HCT116 (cell line): ENCODE results near the gene SIL1. TPM values are rescaled to one million over a fixed set of nuclear protein-coding genes. Genes with fewer than 3 reads are reported as not detected.

Experiments used
- ATAC-seq: fragments of 200-7000 bp; cut with Tn5 transposase; 2 replicates; pipeline ENCODE4 v1.9.1; 2020; ENCODE audit warnings: mild to moderate bottlenecking, moderate library complexity
- BruUV-seq: library from RNA; stranded (reverse); fragments of 400-500 nt; replicated peaks from 2 replicates; lab custom pipeline; 2021; lab: Mats Ljungman, UMichigan
- CTCF ChIA-PET: fragments of 300-600 bp; sonication (Branson Sonifier 250); formaldehyde crosslinking; loops from one replicate; lab custom pipeline; 2021; ENCODE audit warnings: antibody characterized with exemption; lab: Charles Lee
- POLR2A ChIA-PET: fragments of 300-600, 350-600 bp; sonication (Branson Sonifier 250); formaldehyde crosslinking; loops from one replicate; lab custom pipeline; 2021; ENCODE audit warnings: antibody characterized with exemption; lab: Charles Lee
- RAD21 ChIA-PET, 2 experiments: fragments of 300-600 bp; sonication (Branson Sonifier 250); formaldehyde crosslinking; loops; one replicate each; lab custom pipeline; 2023; ENCODE audit warnings: low total read pairs in 2 of 2; ENCODE audit not compliant: uncharacterized antibody in 2 of 2, unreplicated experiment in 2 of 2, low non-redundant PET in 1 of 2; lab: Charles Lee
- DNase-seq: peaks from one replicate; pipeline ENCODE4 v3.0.0-alpha.2; 2010; ENCODE audit warnings: low read depth, low spot score
- H2AFZ ChIP-seq: fragments of 200-600 bp; shearing (Covaris generic), sonication (generic); 2 replicates; pipeline ENCODE4 v1.6.1; 2017; ENCODE audit warnings: low read depth, mixed run types, mixed read lengths, antibody characterized with exemption, low read length; ENCODE audit not compliant: poor library complexity, severe bottlenecking
- H3K27ac ChIP-seq: 2 replicates; pipeline ENCODE4 v1.5.1; 2012; ENCODE audit warnings: low read depth, low read length
- H3K27me3 ChIP-seq: fragments of 200-600 bp; sonication (generic); 2 replicates; pipeline ENCODE4 v1.6.1; 2016; ENCODE audit warnings: mixed run types, low read length, mixed read lengths; ENCODE audit not compliant: insufficient read depth
- H3K36me3 ChIP-seq, 2 experiments: fragments of 200-500 bp in 1 of 2; fragments of 200-600 bp in 1 of 2; sonication (Bioruptor generic) in 1 of 2; sonication (generic) in 1 of 2; 2 replicates each; pipeline versions ENCODE4 v1.5.1 to v1.6.1; 2014 to 2016; ENCODE audit warnings: low read length in 2 of 2, inconsistent platforms in 1 of 2, mixed read lengths in 1 of 2, mixed run types in 1 of 2; ENCODE audit not compliant: insufficient read depth in 2 of 2, control insufficient read depth in 1 of 2
- H3K4me1 ChIP-seq, 2 experiments: fragments of 200-600 bp in 1 of 2; sonication (generic) in 1 of 2; 2 replicates each; pipeline versions ENCODE4 v1.5.1 to v1.6.1; 2012 to 2017; ENCODE audit warnings: low read length in 2 of 2, inconsistent platforms in 1 of 2, mild to moderate bottlenecking in 1 of 2, mixed read lengths in 1 of 2, mixed run types in 1 of 2, moderate library complexity in 1 of 2; ENCODE audit not compliant: insufficient read depth in 2 of 2, control insufficient read depth in 1 of 2
- H3K4me2 ChIP-seq: fragments of 200-600 bp; sonication (generic); 2 replicates; pipeline ENCODE4 v1.6.1; 2017; ENCODE audit warnings: mixed run types, low read length, mixed read lengths
- H3K4me3 ChIP-seq, 2 experiments: fragments of 200-600 bp in 1 of 2; sonication (generic) in 1 of 2; replicated peaks in 1 of 2; 2 replicates each; pipeline ENCODE4 v1.5.1; 2011 to 2016; ENCODE audit warnings: low read length in 2 of 2, control low read depth in 1 of 2, low read depth in 1 of 2, mild to moderate bottlenecking in 1 of 2, mixed read lengths in 1 of 2, mixed run types in 1 of 2
- H3K79me2 ChIP-seq: fragments of 200-600 bp; sonication (generic); 2 replicates; pipeline ENCODE4 v1.6.1; 2017; ENCODE audit warnings: mild to moderate bottlenecking, mixed run types, low read length, moderate library complexity, mixed read lengths; ENCODE audit not compliant: insufficient read depth
- H3K9ac ChIP-seq: fragments of 200-600 bp; sonication (generic); 2 replicates; pipeline ENCODE4 v1.6.1; 2016; ENCODE audit warnings: low read length, mixed read lengths
- H3K9me2 ChIP-seq: fragments of 200-600 bp; sonication (generic), shearing (Covaris generic); 2 replicates; pipeline ENCODE4 v1.6.1; 2017; ENCODE audit warnings: mixed run types, mild to moderate bottlenecking, moderate library complexity; ENCODE audit not compliant: insufficient read depth
- H3K9me3 ChIP-seq, 2 experiments: fragments of 200-500 bp in 1 of 2; fragments of 200-600 bp in 1 of 2; sonication (Bioruptor generic) in 1 of 2; sonication (generic) in 1 of 2; 2 replicates each; pipeline ENCODE4 v1.6.1; 2014 to 2017; ENCODE audit warnings: low read length in 2 of 2, mixed read lengths in 2 of 2, inconsistent platforms in 1 of 2, low read depth in 1 of 2, mild to moderate bottlenecking in 1 of 2, mixed run types in 1 of 2, moderate library complexity in 1 of 2; ENCODE audit not compliant: control insufficient read depth in 1 of 2, insufficient read depth in 1 of 2
- H4K20me1 ChIP-seq: fragments of 200-600 bp; sonication (generic), shearing (Covaris generic); 2 replicates; pipeline ENCODE4 v1.6.1; 2017; ENCODE audit warnings: mixed run types, mild to moderate bottlenecking, moderate library complexity; ENCODE audit not compliant: insufficient read depth
- CBX3 ChIP-seq: IDR thresholded peaks from 2 replicates; pipeline ENCODE4 v1.6.1; 2012; ENCODE audit warnings: low read depth
- CEBPB ChIP-seq: IDR thresholded peaks from 2 replicates; pipeline ENCODE4 v1.6.1; 2012; ENCODE audit warnings: low read depth
- CTCF ChIP-seq, 3 experiments: fragments of 200-600 bp in 1 of 3; sonication (generic) in 1 of 3; IDR thresholded peaks in 2 of 3; conservative IDR thresholded peaks in 1 of 3; 2 replicates each; pipeline ENCODE4 v1.5.1; 2012 to 2017; ENCODE audit warnings: low read depth in 2 of 3, low read length in 2 of 3, antibody characterized with exemption in 1 of 3, borderline replicate concordance in 1 of 3, control low read depth in 1 of 3, mild to moderate bottlenecking in 1 of 3, mixed read lengths in 1 of 3, mixed run types in 1 of 3, moderate library complexity in 1 of 3; ENCODE audit not compliant: insufficient read depth in 1 of 3
- ELF1 ChIP-seq: IDR thresholded peaks from 2 replicates; pipeline ENCODE4 v1.6.1; 2012; ENCODE audit warnings: low read depth, borderline replicate concordance
- EZH2phosphoT487 ChIP-seq: fragments of 200-600 bp; IDR thresholded peaks from 2 replicates; pipeline ENCODE4 v1.6.1; 2018; ENCODE audit warnings: antibody characterized with exemption, borderline replicate concordance
- FOSL1 ChIP-seq: IDR thresholded peaks from 2 replicates; pipeline ENCODE4 v1.6.1; 2012; ENCODE audit warnings: low read depth
- JUND ChIP-seq: IDR thresholded peaks from 2 replicates; pipeline ENCODE4 v1.6.1; 2012
- POLR2AphosphoS5 ChIP-seq: IDR thresholded peaks from 2 replicates; pipeline ENCODE4 v1.6.1; 2011; ENCODE audit warnings: mild to moderate bottlenecking, low read depth, low read length, moderate library complexity
- RAD21 ChIP-seq: IDR thresholded peaks from 2 replicates; pipeline ENCODE4 v1.6.1; 2012; ENCODE audit warnings: low read depth, mild to moderate bottlenecking
- REST ChIP-seq: IDR thresholded peaks from 2 replicates; pipeline ENCODE4 v1.6.1; 2012; ENCODE audit warnings: low read depth
- SIN3A ChIP-seq: IDR thresholded peaks from 2 replicates; pipeline ENCODE4 v1.6.1; 2012; ENCODE audit warnings: low read depth
- SRF ChIP-seq: IDR thresholded peaks from 2 replicates; pipeline ENCODE4 v1.6.1; 2012; ENCODE audit warnings: low read depth
- YY1 ChIP-seq: IDR thresholded peaks from 2 replicates; pipeline ENCODE4 v1.6.1; 2011; ENCODE audit warnings: low read length, low read depth, moderate library complexity, mild to moderate bottlenecking; ENCODE audit not compliant: insufficient replicate concordance; ENCODE audit errors: extremely low read depth
- ZNF274 ChIP-seq: fragments of 200-500 bp; sonication (Bioruptor generic); IDR thresholded peaks from 2 replicates; pipeline ENCODE4 v1.6.1; 2014; ENCODE audit warnings: mild to moderate bottlenecking, low read depth, low read length, inconsistent platforms
- intact Hi-C: fragments of 100-400 bp; cut with micrococcal nuclease; formaldehyde crosslinking; loops from 2 replicates; pipeline ENCODE4 v1.10.0; 2022
- total RNA-seq: library from RNA; stranded (reverse); gene quantifications from one replicate; pipeline ENCODE4 v1.2.1, GENCODE V29; 2021; ENCODE audit not compliant: unreplicated experiment

Gene SIL1
- total RNA-seq, 1 experiment from 2014 or later = 34.0 TPM

- Histone ChIP-seq H2AFZ (no peak overlapping the region), H4K20me1 (no peaks in the 10 kb centered on the region), H3K9ac (no peak overlapping the region), H3K36me3 (no peaks in the 10 kb centered on the region), H3K9me3 (no peaks in the 10 kb centered on the region), H3K4me1 (peaks cover 11 to 28% of the 10 kb centered on the region in 2 experiments; a peak in 3 of 4 replicates), H3K79me2 (no peaks in the 10 kb centered on the region), H3K4me3 (no peak overlapping the region), H3K4me2 (no peak overlapping the region), H3K27ac (no peak overlapping the region), H3K9me2 (no peaks in the 10 kb centered on the region), H3K27me3 (no peaks in the 10 kb centered on the region)
- ChIA-PET POLR2A (no interaction called here), RAD21 (no interaction called here), CTCF (no interaction called here)
- intact Hi-C loops = no loop called here
- no peak for TF ChIP-seq YY1
- TF ChIP-seq EZH2phosphoT487 = no peak
- TF ChIP-seq SIN3A = no peak
- TF ChIP-seq CBX3 = no peak
- TF ChIP-seq ELF1 = no peak
- TF ChIP-seq RAD21 = no peak
- no peak for TF ChIP-seq SRF
- TF ChIP-seq CTCF (IDR thresholded peaks at IDR 0.05 in 2 of 3, conservative IDR thresholded peaks at IDR 0.05 in 1 of 3; ENCODE audit: borderline replicate concordance in 1 of 3, insufficient read depth in 1 of 3, low read depth in 2 of 3, low read length in 2 of 3) = no peak
- no peak for TF ChIP-seq CEBPB
- TF ChIP-seq ZNF274 = no peak
- TF ChIP-seq FOSL1 = no peak
- no peak for TF ChIP-seq REST
- TF ChIP-seq POLR2AphosphoS5 = no peak
- TF ChIP-seq JUND = no peak
- DNase-seq (no peak), ATAC-seq (no peak)
- no TSS peak for BruUV-seq
These were observed 136.3 kb downstream of the SIL1 start for GRCh38 chr5:139061856-139062255.
